WERI-Rb-1 (cell line): ENCODE data around the gene RERE.

Experiments used
- DNase-seq: peaks from one replicate; pipeline ENCODE4 v3.0.0-alpha.2; 2020
- H3K27ac ChIP-seq: fragments of 250-450 bp; sonication (Bioruptor Pico); 2 replicates; pipeline ENCODE4 v1.5.1; 2020; ENCODE audit warnings: mild to moderate bottlenecking, moderate library complexity
- H3K27me3 ChIP-seq: fragments of 250-450 bp; sonication (Bioruptor Pico); 2 replicates; pipeline ENCODE4 v1.5.1; 2021; ENCODE audit warnings: mild to moderate bottlenecking, low read depth, moderate library complexity; ENCODE audit not compliant: insufficient read depth, severe bottlenecking
- H3K36me3 ChIP-seq: fragments of 250-450 bp; sonication (Bioruptor Pico); 2 replicates; pipeline ENCODE4 v1.5.1; 2020; ENCODE audit warnings: mild to moderate bottlenecking, moderate library complexity
- H3K4me3 ChIP-seq: 2 replicates; pipeline ENCODE4 v1.5.1; 2011; ENCODE audit warnings: low read depth, mild to moderate bottlenecking, control low read depth, low read length
- H3K9me3 ChIP-seq: fragments of 250-450 bp; sonication (Bioruptor Pico); 2 replicates; pipeline ENCODE4 v1.5.1; 2021; ENCODE audit warnings: mild to moderate bottlenecking, moderate library complexity; ENCODE audit not compliant: severe bottlenecking
- TF ChIP-seq, protein P1 (sequence below): IDR thresholded peaks from 2 replicates; pipeline ENCODE4 v1.5.1; 2011; ENCODE audit warnings: low read depth, mild to moderate bottlenecking, control low read depth, inconsistent platforms, low read length

The RERE gene

GRCh38 chr1:8669606-8670335 lies 147.7 kb downstream of the RERE start:
- no peak overlapping the region for H3K27ac ChIP-seq
- H3K27me3 ChIP-seq = no peaks in the 10 kb centered on the region
- H3K36me3 ChIP-seq = no peaks in the 10 kb centered on the region; the same call in none of the 2 replicates
- TF ChIP-seq, protein P1, sequence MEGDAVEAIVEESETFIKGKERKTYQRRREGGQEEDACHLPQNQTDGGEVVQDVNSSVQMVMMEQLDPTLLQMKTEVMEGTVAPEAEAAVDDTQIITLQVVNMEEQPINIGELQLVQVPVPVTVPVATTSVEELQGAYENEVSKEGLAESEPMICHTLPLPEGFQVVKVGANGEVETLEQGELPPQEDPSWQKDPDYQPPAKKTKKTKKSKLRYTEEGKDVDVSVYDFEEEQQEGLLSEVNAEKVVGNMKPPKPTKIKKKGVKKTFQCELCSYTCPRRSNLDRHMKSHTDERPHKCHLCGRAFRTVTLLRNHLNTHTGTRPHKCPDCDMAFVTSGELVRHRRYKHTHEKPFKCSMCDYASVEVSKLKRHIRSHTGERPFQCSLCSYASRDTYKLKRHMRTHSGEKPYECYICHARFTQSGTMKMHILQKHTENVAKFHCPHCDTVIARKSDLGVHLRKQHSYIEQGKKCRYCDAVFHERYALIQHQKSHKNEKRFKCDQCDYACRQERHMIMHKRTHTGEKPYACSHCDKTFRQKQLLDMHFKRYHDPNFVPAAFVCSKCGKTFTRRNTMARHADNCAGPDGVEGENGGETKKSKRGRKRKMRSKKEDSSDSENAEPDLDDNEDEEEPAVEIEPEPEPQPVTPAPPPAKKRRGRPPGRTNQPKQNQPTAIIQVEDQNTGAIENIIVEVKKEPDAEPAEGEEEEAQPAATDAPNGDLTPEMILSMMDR = no peak
- H3K9me3 ChIP-seq = no peaks in the 10 kb centered on the region
- no peak for DNase-seq
- no peak overlapping the region for H3K4me3 ChIP-seq

DNA sequence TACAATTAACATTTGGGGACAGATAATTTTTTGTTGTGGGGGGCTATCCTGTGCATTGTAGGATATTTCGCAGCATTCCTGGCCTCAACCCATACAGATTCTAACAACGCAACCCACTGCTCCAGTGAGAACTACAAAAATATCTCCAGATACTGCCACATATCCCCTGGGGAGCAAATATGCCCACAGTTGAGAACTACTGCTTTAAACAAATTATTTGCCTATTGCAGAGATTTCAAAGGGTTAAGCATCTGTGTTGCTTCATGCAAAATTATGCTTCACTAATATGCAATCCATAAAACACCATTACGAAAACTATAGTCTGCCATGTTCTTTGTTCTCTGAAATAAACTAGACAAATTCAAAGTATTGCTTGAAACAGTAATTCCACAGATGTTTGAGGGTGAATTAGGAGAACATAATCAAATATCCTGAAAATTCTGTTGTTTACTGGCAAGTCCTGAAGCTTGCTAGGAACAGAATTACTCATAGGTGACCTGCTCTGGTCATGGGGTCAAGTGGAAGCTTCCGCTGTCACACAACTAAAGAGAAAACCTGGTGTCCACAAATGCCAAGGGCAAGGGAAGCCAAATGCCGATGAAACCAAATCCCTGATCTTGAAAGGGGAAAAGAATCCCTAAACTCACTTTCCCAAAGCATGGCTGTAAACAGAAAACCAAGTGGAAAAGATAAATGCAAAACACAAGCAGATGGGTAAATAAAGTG lies 149.4 kb downstream of the RERE start:
- no peaks in the 10 kb centered on the region for H3K9me3 ChIP-seq
- TF ChIP-seq, protein P1 = no peak
- DNase-seq = no peak
- no peaks in the 10 kb centered on the region for H3K27me3 ChIP-seq
- H3K27ac ChIP-seq = no peak overlapping the region
- H3K4me3 ChIP-seq = no peak overlapping the region
- no peaks in the 10 kb centered on the region; the same call in none of the 2 replicates for H3K36me3 ChIP-seq

- Histone ChIP-seq H3K9me3 (no peaks in the 10 kb centered on the region), H3K27me3 (no peaks in the 10 kb centered on the region), H3K36me3 (no peaks in the 10 kb centered on the region; the same call in 1 of the 2 replicates), H3K4me3 (no peak overlapping the region), H3K27ac (no peak overlapping the region)
- DNase-seq = no peak
- TF ChIP-seq, protein P1 = no peak
These were observed 150.9 kb downstream of the RERE start for GRCh38 chr1:8666389-8667167.

DNA sequence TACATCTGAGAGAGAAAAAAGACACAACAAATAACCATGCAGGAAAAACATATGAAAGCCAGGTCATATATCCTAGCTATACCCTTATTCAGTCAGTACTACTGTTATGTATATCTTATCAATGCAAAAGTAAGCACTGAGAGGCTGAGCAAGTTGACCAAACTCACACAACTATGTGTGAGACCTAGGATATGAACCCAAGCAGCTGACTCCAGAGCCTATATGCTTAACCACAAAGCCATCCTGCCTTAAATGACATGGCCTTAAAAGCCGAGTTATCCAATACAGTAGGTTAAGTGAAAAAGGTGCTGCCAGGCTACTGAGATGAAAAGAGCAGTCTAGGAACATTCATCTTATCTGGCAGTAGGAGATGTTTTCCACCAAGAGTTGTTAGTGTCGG lies 151.6 kb downstream of the RERE start:
- no peaks in the 10 kb centered on the region; the same call in 1 of the 2 replicates for H3K36me3 ChIP-seq
- no peak overlapping the region for H3K27ac ChIP-seq
- TF ChIP-seq, protein P1 = no peak
- H3K27me3 ChIP-seq = no peaks in the 10 kb centered on the region
- H3K4me3 ChIP-seq = no peak overlapping the region
- no peaks in the 10 kb centered on the region for H3K9me3 ChIP-seq
- DNase-seq = no peak

DNA sequence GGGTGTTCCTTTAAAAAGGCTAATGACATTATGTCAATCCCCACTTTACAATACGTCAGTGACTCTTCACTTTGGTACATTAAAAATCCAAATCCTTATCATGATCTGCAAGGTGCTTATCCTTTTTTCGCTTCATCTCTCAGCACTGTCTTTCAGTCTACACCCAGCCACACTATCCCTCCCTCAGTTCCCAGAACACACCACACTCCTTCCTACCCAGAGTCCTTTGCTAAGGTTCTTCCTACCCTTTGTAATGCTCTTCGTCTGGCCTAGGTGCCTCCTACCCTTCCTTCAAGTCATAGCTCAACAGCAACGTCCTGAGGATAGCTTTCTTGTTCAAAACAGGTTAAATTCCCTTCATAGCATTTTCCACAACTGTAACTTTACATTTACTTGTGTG lies 152.6 kb downstream of the RERE start:
- Histone ChIP-seq H3K27me3 (no peaks in the 10 kb centered on the region), H3K36me3 (no peaks in the 10 kb centered on the region; the same call in 1 of the 2 replicates), H3K27ac (no peak overlapping the region), H3K4me3 (no peak overlapping the region), H3K9me3 (no peaks in the 10 kb centered on the region)
- TF ChIP-seq, protein P1 = no peak
- DNase-seq = no peak
